ENCODE measurements around the gene GRK5.

GRCh38 chr10:119456435-119456810, 249.1 kb downstream of the GRK5 start:
- TF ChIP-seq POLR2A (IDR thresholded peaks at IDR 0.05) = no peak
- TF ChIP-seq CTCF (IDR thresholded peaks at IDR 0.05) = no peak

Data from thyroid gland (tissue), 4 donors.